ENCODE measurements around the gene ZNF304.
A peak's percentile ranks its signal among the peaks of the same experiment; 100 is the strongest.
"Not testable (repeated sequence)": the region's sequence is repeated elsewhere in the genome, so short reads cannot be mapped to it uniquely, and the experiment has no call there.

ZNF304 gene

GRCh38 chr19:57362419-57362818, 11.3 kb downstream of the ZNF304 start:
- no peak for TF ChIP-seq ZNF274 (IDR thresholded peaks at IDR 0.05; ENCODE audit: low read depth, low read length)
- TF ChIP-seq SUZ12 (IDR thresholded peaks at IDR 0.05; ENCODE audit: extremely low read depth, insufficient read depth, insufficient read length), result no peak
- TF ChIP-seq YY1 (IDR thresholded peaks at IDR 0.05; ENCODE audit: insufficient read depth, insufficient read length), result no peak
- Histone ChIP-seq H3K9ac (ENCODE audit: insufficient read length, low read depth) (peak overlapping the region; percentile 73), H3K4me3 (ENCODE audit: insufficient read length, low read depth) (peak overlapping the region; percentile 66), H3K4me1 (ENCODE audit: insufficient read depth, insufficient read length) (no peaks in the 10 kb centered on the region), H3K27me3 (ENCODE audit: insufficient read depth, insufficient read length) (no peaks in the 10 kb centered on the region), H3K36me3 (ENCODE audit: insufficient read depth, insufficient read length, low read length) (peaks cover 22% of the 10 kb centered on the region), H3K9me3 (ENCODE audit: insufficient read depth, low read length) (no peaks in the 10 kb centered on the region)
- DNase-seq (ENCODE audit: low read depth, low spot score), result no peak

- peaks cover 15% of the 10 kb centered on the region for H3K36me3 ChIP-seq (ENCODE audit: insufficient read depth, insufficient read length, low read length)
- TF ChIP-seq YY1 (IDR thresholded peaks at IDR 0.05; ENCODE audit: insufficient read depth, insufficient read length), result peak; percentile 50
- no peak for TF ChIP-seq ZNF274 (IDR thresholded peaks at IDR 0.05; ENCODE audit: low read depth, low read length)
- H3K9ac ChIP-seq (ENCODE audit: insufficient read length, low read depth), result peak within 1 kb of the TSS; percentile 80
- no peaks in the 10 kb centered on the region for H3K27me3 ChIP-seq (ENCODE audit: insufficient read depth, insufficient read length)
- DNase-seq (ENCODE audit: low read depth, low spot score), result peak; percentile 97
- H3K9me3 ChIP-seq (ENCODE audit: insufficient read depth, low read length), result no peaks in the 10 kb centered on the region
- H3K4me1 ChIP-seq (ENCODE audit: insufficient read depth, insufficient read length), result no peaks in the 10 kb centered on the region
- H3K4me3 ChIP-seq (ENCODE audit: insufficient read length, low read depth), result peak within 1 kb of the TSS; percentile 66
Observed at GRCh38 chr19:57362997-57363687, 12.1 kb downstream of the ZNF304 start, which contains the start of the genes TRAPPC2B and ZNF547. TRAPPC2B (plus strand) TSS chr19:57363551; CDS start chr19:57364834, 1,283 bp downstream. ZNF547 (plus strand) TSS chr19:57363551; CDS start chr19:57368556, 5,005 bp downstream.

DNA sequence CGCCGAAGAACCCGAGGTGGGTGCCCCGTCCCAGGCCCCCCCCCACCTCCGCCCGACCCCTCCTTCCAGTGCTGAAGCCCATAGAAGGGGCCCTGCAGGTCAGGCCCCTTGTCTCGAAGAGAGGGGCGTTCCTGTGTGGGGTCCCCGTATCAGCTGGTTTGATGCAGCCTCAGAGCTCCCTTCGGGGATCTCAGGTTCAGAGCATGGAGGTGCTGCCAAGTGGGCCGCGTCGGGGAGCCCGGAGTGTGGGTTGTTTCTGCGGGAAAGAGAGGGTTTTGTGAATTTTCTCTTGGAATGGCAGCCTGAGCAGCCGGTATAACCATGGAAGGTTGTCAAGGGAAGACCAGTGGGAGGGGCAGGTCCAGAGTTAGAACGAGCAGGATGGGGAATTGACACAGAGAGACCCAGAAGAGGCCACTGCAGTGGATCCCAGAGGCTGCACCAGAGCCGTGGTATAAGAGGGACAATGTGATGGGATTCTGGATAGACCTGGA, 12.7 kb downstream of the ZNF304 start:
- Histone ChIP-seq H3K4me3 (ENCODE audit: insufficient read length, low read depth) (peak overlapping the region; percentile 66), H3K9ac (ENCODE audit: insufficient read length, low read depth) (peak overlapping the region; percentile 80), H3K27me3 (ENCODE audit: insufficient read depth, insufficient read length) (no peaks in the 10 kb centered on the region), H3K4me1 (ENCODE audit: insufficient read depth, insufficient read length) (no peaks in the 10 kb centered on the region), H3K9me3 (ENCODE audit: insufficient read depth, low read length) (no peaks in the 10 kb centered on the region), H3K36me3 (ENCODE audit: insufficient read depth, insufficient read length, low read length) (peaks cover 9% of the 10 kb centered on the region)
- no peak for DNase-seq (ENCODE audit: low read depth, low spot score)
- TF ChIP-seq YY1 (IDR thresholded peaks at IDR 0.05; ENCODE audit: insufficient read depth, insufficient read length) (no peak), SUZ12 (IDR thresholded peaks at IDR 0.05; ENCODE audit: extremely low read depth, insufficient read depth, insufficient read length) (no peak), ZNF274 (IDR thresholded peaks at IDR 0.05; ENCODE audit: low read depth, low read length) (no peak)

DNA sequence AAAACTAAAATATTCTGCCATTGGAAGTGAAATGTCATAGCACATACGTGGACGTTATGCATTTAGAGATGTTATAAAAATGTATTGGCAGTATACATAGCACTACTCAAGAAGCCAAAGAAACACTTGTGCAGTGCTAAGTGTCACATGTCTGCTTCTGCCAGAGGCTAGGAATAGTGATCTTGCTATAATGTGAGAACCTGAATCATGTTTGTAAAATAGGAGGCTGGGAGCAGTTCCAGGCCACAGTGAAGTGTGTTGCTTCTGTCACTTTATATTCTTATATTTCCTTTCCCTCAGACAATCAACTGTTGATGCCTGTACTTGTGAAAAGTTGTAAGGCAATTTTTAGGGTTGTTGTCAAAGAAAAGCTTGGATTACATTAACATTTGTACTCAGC, 15.7 kb downstream of the ZNF304 start:
- Histone ChIP-seq H3K4me1 (ENCODE audit: insufficient read depth, insufficient read length) (no peaks in the 10 kb centered on the region), H3K27me3 (ENCODE audit: insufficient read depth, insufficient read length) (no peaks in the 10 kb centered on the region), H3K9ac (ENCODE audit: insufficient read length, low read depth) (no peak overlapping the region), H3K36me3 (ENCODE audit: insufficient read depth, insufficient read length, low read length) (peaks cover 2% of the 10 kb centered on the region), H3K9me3 (ENCODE audit: insufficient read depth, low read length) (no peaks in the 10 kb centered on the region), H3K4me3 (ENCODE audit: insufficient read length, low read depth) (no peak overlapping the region)
- no peak for DNase-seq (ENCODE audit: low read depth, low spot score)
- TF ChIP-seq YY1 (IDR thresholded peaks at IDR 0.05; ENCODE audit: insufficient read depth, insufficient read length) (no peak), ZNF274 (IDR thresholded peaks at IDR 0.05; ENCODE audit: low read depth, low read length) (no peak), SUZ12 (IDR thresholded peaks at IDR 0.05; ENCODE audit: extremely low read depth, insufficient read depth, insufficient read length) (no peak)

DNA sequence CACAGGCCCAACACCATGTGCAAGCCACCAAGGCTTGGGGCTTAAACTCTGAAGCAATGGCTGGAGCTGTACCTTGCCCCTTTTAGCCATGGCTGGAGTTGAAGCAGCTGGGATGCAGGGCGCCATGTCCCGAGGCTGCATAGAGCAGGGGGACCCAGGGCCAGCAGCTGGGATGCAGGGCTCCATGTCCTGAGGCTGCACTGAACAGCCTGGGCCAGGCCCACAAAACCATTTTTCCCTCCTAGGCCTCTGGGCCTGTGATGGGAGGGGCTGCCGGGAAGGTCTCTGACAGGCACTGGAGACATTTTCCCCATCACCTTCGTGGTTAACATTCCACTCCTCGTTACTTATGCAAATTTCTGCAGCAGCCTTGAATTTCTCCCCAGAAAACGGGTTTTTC, 23.1 kb downstream of the ZNF304 start:
- DNase-seq (ENCODE audit: low read depth, low spot score), result no peak
- Histone ChIP-seq H3K9ac (ENCODE audit: insufficient read length, low read depth) (no peak overlapping the region), H3K9me3 (ENCODE audit: insufficient read depth, low read length) (peaks cover 39% of the 10 kb centered on the region; the same call in 1 of the 2 replicates), H3K27me3 (ENCODE audit: insufficient read depth, insufficient read length) (no peaks in the 10 kb centered on the region), H3K4me3 (ENCODE audit: insufficient read length, low read depth) (no peak overlapping the region), H3K36me3 (ENCODE audit: insufficient read depth, insufficient read length, low read length) (peaks cover 38% of the 10 kb centered on the region), H3K4me1 (ENCODE audit: insufficient read depth, insufficient read length) (no peaks in the 10 kb centered on the region)
- TF ChIP-seq SUZ12 (IDR thresholded peaks at IDR 0.05; ENCODE audit: extremely low read depth, insufficient read depth, insufficient read length) (no peak), ZNF274 (IDR thresholded peaks at IDR 0.05; ENCODE audit: low read depth, low read length) (no peak), YY1 (IDR thresholded peaks at IDR 0.05; ENCODE audit: insufficient read depth, insufficient read length) (no peak)

DNA sequence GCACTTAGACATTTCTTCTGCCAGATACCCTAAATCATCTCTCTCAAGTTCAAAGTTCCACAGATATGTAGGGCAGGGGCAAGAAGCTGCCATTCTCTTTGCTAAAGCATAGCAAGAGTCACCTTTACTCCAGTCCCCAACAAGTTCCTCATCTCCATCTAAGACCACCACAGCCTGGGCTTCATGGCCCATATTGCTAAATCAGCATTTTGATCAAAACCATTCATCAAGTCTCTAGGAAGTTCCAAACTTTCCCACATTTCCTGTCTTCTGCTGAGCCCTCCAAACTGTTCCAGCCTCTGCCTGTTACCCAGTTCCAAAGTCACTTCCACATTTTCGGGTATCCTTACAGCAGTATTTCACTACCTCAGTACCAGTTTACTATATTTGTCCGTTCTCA, 23.6 kb downstream of the ZNF304 start:
- Histone ChIP-seq H3K9me3 (ENCODE audit: insufficient read depth, low read length) (peaks cover 39% of the 10 kb centered on the region; the same call in 1 of the 2 replicates), H3K36me3 (ENCODE audit: insufficient read depth, insufficient read length, low read length) (peaks cover 38% of the 10 kb centered on the region)
- not testable (repeated sequence) for H3K27me3 ChIP-seq (ENCODE audit: insufficient read depth, insufficient read length); DNase-seq (ENCODE audit: low read depth, low spot score); H3K9ac ChIP-seq (ENCODE audit: insufficient read length, low read depth); H3K4me3 ChIP-seq (ENCODE audit: insufficient read length, low read depth); H3K4me1 ChIP-seq (ENCODE audit: insufficient read depth, insufficient read length)

DNA sequence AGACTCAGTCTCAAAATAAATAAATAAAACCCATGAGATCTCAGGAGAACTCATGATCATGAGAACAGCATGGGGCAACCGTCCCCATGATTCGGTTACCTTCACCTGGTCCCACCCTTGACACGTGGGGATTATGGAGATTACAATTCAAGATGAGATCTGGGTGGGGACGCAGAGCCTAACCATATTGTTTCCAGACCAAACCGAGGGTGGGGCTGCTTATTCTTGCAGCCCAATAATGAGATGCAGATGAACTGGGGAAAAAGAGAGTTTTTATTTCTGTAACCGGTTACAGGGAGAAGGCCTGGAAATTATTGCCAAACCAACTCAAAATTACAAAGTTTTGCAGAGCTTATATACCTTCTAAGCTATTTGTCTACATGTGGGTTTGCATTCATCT, 25.1 kb downstream of the ZNF304 start:
- peaks cover 38% of the 10 kb centered on the region for H3K36me3 ChIP-seq (ENCODE audit: insufficient read depth, insufficient read length, low read length)
- TF ChIP-seq YY1 (IDR thresholded peaks at IDR 0.05; ENCODE audit: insufficient read depth, insufficient read length) (no peak), SUZ12 (IDR thresholded peaks at IDR 0.05; ENCODE audit: extremely low read depth, insufficient read depth, insufficient read length) (no peak), ZNF274 (IDR thresholded peaks at IDR 0.05; ENCODE audit: low read depth, low read length) (no peak)

More for the DNA sequence above, 25.1 kb downstream of the ZNF304 start:
- Histone ChIP-seq H3K27me3 (ENCODE audit: insufficient read depth, insufficient read length) (no peaks in the 10 kb centered on the region), H3K9me3 (ENCODE audit: insufficient read depth, low read length) (peaks cover 39% of the 10 kb centered on the region; the same call in 1 of the 2 replicates), H3K4me3 (ENCODE audit: insufficient read length, low read depth) (no peak overlapping the region), H3K9ac (ENCODE audit: insufficient read length, low read depth) (no peak overlapping the region), H3K4me1 (ENCODE audit: insufficient read depth, insufficient read length) (no peaks in the 10 kb centered on the region)
- no peak for DNase-seq (ENCODE audit: low read depth, low spot score)
